AG04450 (cell line): ENCODE measurements around the gene SND1. TPM values are rescaled to one million over a fixed set of nuclear protein-coding genes. Genes with fewer than 3 reads are reported as not detected.

Source experiments
- CTCF ChIA-PET: fragments of 300-600, 350-600 bp; formaldehyde crosslinking; extraction: SDS; loops from one replicate; lab custom pipeline; 2022; ENCODE audit warnings: antibody characterized with exemption, inconsistent platforms; lab: Charles Lee
- POLR2A ChIA-PET: fragments of 350-600 bp; formaldehyde crosslinking; extraction: SDS; loops from one replicate; lab custom pipeline; 2021; ENCODE audit warnings: antibody characterized with exemption, inconsistent platforms; lab: Yijun Ruan, JAX
- DNase-seq: peaks from one replicate; pipeline ENCODE4 v3.0.0-alpha.2; 2011; ENCODE audit warnings: low read depth, low spot score
- H3K27ac ChIP-seq: one replicate; pipeline ENCODE4 v1.5.1; 2012; ENCODE audit warnings: low read depth, low read length, control low read depth
- H3K27me3 ChIP-seq: one replicate; pipeline ENCODE4 v1.6.0; 2012; ENCODE audit warnings: low read length; ENCODE audit not compliant: control insufficient read depth, insufficient read depth
- H3K4me3 ChIP-seq: 2 replicates; pipeline ENCODE4 v1.5.1; 2011; ENCODE audit warnings: mild to moderate bottlenecking, low read depth, low read length, control low read depth
- H3K9me3 ChIP-seq: 2 replicates; pipeline ENCODE4 v1.5.1; 2012; ENCODE audit warnings: low read length; ENCODE audit not compliant: control insufficient read depth, insufficient read depth
- polyA plus RNA-seq: library from polyadenylated mRNA; depleted of rRNA; stranded (reverse); fragments of >200 nt; gene quantifications from 2 replicates; pipeline ENCODE4 v1.2.3, GENCODE V29; 2011
- TF ChIP-seq, protein P1 (sequence below): IDR thresholded peaks from 2 replicates; pipeline ENCODE4 v1.5.1; 2011; ENCODE audit warnings: low read depth, low read length, control low read depth, inconsistent platforms

The SND1 gene
- polyA plus RNA-seq, 1 experiment, result 247 TPM

DNA sequence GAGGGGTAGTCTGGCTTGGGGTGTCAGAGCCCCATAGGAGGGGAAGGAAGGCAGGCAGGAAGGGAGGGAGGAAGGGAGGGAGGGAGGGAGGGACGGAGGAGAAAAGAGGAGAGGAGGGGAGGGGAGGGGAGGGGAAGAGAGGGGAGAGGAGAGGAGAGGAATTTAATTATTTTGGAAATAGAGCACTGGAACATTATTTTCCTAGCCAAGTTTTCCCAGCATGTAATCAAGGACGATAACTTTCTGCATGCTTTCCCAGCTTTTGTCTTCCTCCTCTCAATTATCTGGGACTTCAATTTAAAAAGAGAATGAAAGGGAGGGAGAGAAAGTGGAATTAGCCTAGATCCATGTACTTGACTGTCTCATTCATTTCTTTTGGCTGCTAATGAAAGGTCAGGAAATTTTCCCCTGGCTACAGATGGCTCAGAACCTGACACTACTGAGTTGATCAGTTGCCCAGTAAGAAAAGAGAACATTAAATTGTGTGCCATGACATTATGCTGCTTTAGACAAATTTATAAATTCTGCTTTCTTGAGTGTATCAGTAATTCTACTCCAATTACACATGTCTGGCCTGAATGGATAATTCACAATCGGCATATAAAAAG lies 230.4 kb downstream of the SND1 start:
- H3K27me3 ChIP-seq, result no peaks in the 10 kb centered on the region
- ChIA-PET POLR2A (no interaction called here), CTCF (no interaction called here)
- no peaks in the 10 kb centered on the region for H3K9me3 ChIP-seq
- no peak overlapping the region for H3K4me3 ChIP-seq
- no peak for DNase-seq
- H3K27ac ChIP-seq, result no peak overlapping the region
- TF ChIP-seq, protein P1, sequence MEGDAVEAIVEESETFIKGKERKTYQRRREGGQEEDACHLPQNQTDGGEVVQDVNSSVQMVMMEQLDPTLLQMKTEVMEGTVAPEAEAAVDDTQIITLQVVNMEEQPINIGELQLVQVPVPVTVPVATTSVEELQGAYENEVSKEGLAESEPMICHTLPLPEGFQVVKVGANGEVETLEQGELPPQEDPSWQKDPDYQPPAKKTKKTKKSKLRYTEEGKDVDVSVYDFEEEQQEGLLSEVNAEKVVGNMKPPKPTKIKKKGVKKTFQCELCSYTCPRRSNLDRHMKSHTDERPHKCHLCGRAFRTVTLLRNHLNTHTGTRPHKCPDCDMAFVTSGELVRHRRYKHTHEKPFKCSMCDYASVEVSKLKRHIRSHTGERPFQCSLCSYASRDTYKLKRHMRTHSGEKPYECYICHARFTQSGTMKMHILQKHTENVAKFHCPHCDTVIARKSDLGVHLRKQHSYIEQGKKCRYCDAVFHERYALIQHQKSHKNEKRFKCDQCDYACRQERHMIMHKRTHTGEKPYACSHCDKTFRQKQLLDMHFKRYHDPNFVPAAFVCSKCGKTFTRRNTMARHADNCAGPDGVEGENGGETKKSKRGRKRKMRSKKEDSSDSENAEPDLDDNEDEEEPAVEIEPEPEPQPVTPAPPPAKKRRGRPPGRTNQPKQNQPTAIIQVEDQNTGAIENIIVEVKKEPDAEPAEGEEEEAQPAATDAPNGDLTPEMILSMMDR, result no peak

DNA sequence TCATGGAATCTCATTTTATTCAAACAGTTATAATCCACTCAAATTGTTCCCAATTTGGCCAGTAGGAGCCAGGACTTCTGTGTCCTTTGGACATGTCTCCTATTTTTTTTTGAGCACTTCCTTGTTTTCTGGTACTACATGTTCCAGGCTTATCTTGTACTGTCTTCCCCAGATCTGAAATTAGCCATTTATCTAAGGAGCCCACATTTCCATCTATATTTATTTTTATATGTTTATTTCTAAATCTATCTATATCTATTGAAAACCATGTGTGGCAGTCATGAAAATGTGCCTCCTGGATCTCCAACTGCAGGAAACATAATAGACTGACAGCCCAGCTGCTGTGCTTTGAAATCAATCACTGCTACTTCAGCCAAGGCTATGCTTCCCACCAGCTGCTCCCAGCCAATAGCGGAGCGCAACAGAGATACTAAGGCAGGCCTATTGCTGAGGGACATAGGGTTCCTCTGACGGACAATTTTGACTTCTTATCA lies 232.1 kb downstream of the SND1 start:
- TF ChIP-seq, protein P1, result no peak
- DNase-seq, result no peak
- POLR2A ChIA-PET, result no interaction called here
- H3K27me3 ChIP-seq, result no peaks in the 10 kb centered on the region
- no peak overlapping the region for H3K27ac ChIP-seq
- H3K4me3 ChIP-seq, result no peak overlapping the region
- no peaks in the 10 kb centered on the region for H3K9me3 ChIP-seq
- CTCF ChIA-PET, result no interaction called here

DNA sequence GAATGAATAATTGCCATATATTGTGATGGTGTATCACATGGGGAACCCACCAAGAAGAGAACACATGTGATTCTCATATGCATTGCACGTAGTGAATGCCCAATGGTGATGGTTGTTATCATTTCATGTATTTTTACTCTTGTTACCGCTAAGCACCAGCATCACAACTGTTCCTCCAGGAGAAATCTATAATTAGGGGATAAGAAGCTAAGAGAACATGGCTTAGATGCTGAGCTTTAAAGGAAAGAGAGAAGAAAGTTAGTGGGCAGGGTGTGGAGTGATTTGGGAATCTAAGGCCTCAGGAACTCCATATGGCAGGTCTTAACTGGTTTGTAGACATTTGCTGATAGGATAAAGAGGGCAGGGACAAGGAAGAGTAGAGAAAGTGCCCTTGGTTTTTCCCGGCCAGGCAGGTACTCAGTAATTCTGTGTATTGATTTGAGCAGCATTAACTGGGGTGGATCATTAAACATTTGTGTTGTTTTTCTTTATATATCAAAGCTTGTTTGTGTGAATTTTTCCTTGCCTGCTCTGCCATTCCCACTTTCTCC lies 233.3 kb downstream of the SND1 start:
- no peak for DNase-seq
- no peak overlapping the region for H3K27ac ChIP-seq
- no peaks in the 10 kb centered on the region for H3K9me3 ChIP-seq
- ChIA-PET POLR2A (interaction anchor here (1.6 kb wide), 1 partner anchor 14 kb away, joined by 5 read pairs; no protein-coding TSS in a partner anchor), CTCF (no interaction called here)
- H3K27me3 ChIP-seq, result no peaks in the 10 kb centered on the region
- TF ChIP-seq, protein P1, result no peak
- H3K4me3 ChIP-seq, result no peak overlapping the region

DNA sequence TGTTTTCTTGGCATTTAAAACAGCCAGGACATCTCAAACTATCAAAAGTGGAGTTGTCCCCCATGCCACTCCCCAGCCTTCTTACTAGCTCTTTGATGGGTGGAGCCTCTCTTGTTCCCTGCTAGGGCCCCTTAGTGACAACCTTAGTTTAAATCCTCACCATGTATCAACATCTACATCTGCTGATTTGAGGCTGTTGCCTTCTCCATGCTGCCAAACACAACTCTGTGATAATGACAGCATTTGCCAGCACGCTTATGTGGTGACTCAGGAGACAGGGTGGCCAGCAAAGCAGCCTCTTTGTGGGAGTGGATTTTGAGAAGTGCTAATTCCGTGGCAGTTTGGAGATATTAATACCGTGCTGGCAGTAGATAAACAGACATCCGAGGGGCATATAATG lies 233.8 kb downstream of the SND1 start:
- no peak overlapping the region for H3K27ac ChIP-seq

More for the DNA sequence above, 233.8 kb downstream of the SND1 start:
- TF ChIP-seq, protein P1, result no peak
- CTCF ChIA-PET, result no interaction called here
- Histone ChIP-seq H3K27me3 (no peaks in the 10 kb centered on the region), H3K9me3 (no peaks in the 10 kb centered on the region), H3K4me3 (no peak overlapping the region)
- DNase-seq, result no peak
- POLR2A ChIA-PET, result interaction anchor here (1.6 kb wide), 1 partner anchor 15 kb away, joined by 5 read pairs; no protein-coding TSS in a partner anchor
